T-helper 2 cell treated with Interferon-gamma antibody and Interleukin-4, amounts not matched to agents 5 μg/mL and 100 μg/mL, for 36 hours (primary cell): ENCODE results near the gene UGDH.

ENCODE experiments used
- DNase-seq: peaks from one replicate; pipeline ENCODE4 v3.0.0; 2021; ENCODE audit warnings: low spot score
- H3K27ac Mint-ChIP-seq: one replicate; pipeline ENCODE4 v1.8.0; 2021; ENCODE audit warnings: mild to moderate bottlenecking, mixed read lengths
- H3K27me3 Mint-ChIP-seq: one replicate; pipeline ENCODE4 v1.8.0; 2021; ENCODE audit warnings: low read depth, mixed read lengths
- H3K36me3 Mint-ChIP-seq: one replicate; pipeline ENCODE4 v1.8.0; 2021; ENCODE audit warnings: low read depth, mixed read lengths
- H3K4me1 Mint-ChIP-seq: one replicate; pipeline ENCODE4 v1.8.0; 2021; ENCODE audit warnings: low read depth, mixed read lengths
- H3K4me3 Mint-ChIP-seq: one replicate; pipeline ENCODE4 v1.8.0; 2022; ENCODE audit warnings: mild to moderate bottlenecking, moderate library complexity, mixed read lengths
- H3K9me3 Mint-ChIP-seq: one replicate; pipeline ENCODE4 v1.8.0; 2021; ENCODE audit warnings: mixed read lengths

The UGDH gene

GRCh38 chr4:39495446-39496213, 31.6 kb downstream of the UGDH start:
- H3K9me3 Mint-ChIP-seq: no peaks in the 10 kb centered on the region

GRCh38 chr4:39494354-39494753, 32.9 kb downstream of the UGDH start:
- H3K27me3 Mint-ChIP-seq: peaks cover 5% of the 10 kb centered on the region

More at GRCh38 chr4:39495446-39496213, 31.6 kb downstream of the UGDH start:
- H3K27ac Mint-ChIP-seq: no peak overlapping the region
- peaks cover 5% of the 10 kb centered on the region for H3K27me3 Mint-ChIP-seq
- H3K4me1 Mint-ChIP-seq: no peaks in the 10 kb centered on the region
- DNase-seq: no peak
- H3K4me3 Mint-ChIP-seq: no peak overlapping the region
- peaks cover 6% of the 10 kb centered on the region for H3K36me3 Mint-ChIP-seq

GRCh38 chr4:39490322-39490721, 36.9 kb downstream of the UGDH start:
- Mint-ChIP-seq H3K4me3 (no peak overlapping the region), H3K27me3 (peaks cover 2% of the 10 kb centered on the region), H3K9me3 (no peaks in the 10 kb centered on the region), H3K27ac (no peak overlapping the region), H3K4me1 (no peaks in the 10 kb centered on the region), H3K36me3 (no peaks in the 10 kb centered on the region)
- no peak for DNase-seq

More at GRCh38 chr4:39494354-39494753, 32.9 kb downstream of the UGDH start:
- H3K4me1 Mint-ChIP-seq: no peaks in the 10 kb centered on the region
- no peaks in the 10 kb centered on the region for H3K9me3 Mint-ChIP-seq
- no peak overlapping the region for H3K27ac Mint-ChIP-seq
- DNase-seq: no peak
- H3K36me3 Mint-ChIP-seq: peaks cover 3% of the 10 kb centered on the region
- no peak overlapping the region for H3K4me3 Mint-ChIP-seq

- H3K36me3 Mint-ChIP-seq: no peaks in the 10 kb centered on the region
- peaks cover 2% of the 10 kb centered on the region for H3K27me3 Mint-ChIP-seq
- H3K4me1 Mint-ChIP-seq: no peaks in the 10 kb centered on the region
- no peak overlapping the region for H3K4me3 Mint-ChIP-seq
- no peaks in the 10 kb centered on the region for H3K9me3 Mint-ChIP-seq
- no peak for DNase-seq
- no peak overlapping the region for H3K27ac Mint-ChIP-seq
Observed at GRCh38 chr4:39486221-39486804, 40.9 kb downstream of the UGDH start.

- H3K4me3 Mint-ChIP-seq: no peak overlapping the region
- H3K27me3 Mint-ChIP-seq: peaks cover 2% of the 10 kb centered on the region
- no peaks in the 10 kb centered on the region for H3K4me1 Mint-ChIP-seq
- no peak for DNase-seq
- no peak overlapping the region for H3K27ac Mint-ChIP-seq
- no peaks in the 10 kb centered on the region for H3K9me3 Mint-ChIP-seq
- H3K36me3 Mint-ChIP-seq: no peaks in the 10 kb centered on the region
Observed at GRCh38 chr4:39484582-39485272, 42.5 kb downstream of the UGDH start.

- Mint-ChIP-seq H3K4me3 (no peak overlapping the region), H3K27me3 (no peaks in the 10 kb centered on the region)
Observed at GRCh38 chr4:39480902-39481695, 46.1 kb downstream of the UGDH start.

GRCh38 chr4:39480251-39480650, 47.0 kb downstream of the UGDH start:
- no peak overlapping the region for H3K27ac Mint-ChIP-seq

More at GRCh38 chr4:39480902-39481695, 46.1 kb downstream of the UGDH start:
- H3K36me3 Mint-ChIP-seq: no peaks in the 10 kb centered on the region
- no peak for DNase-seq
- H3K9me3 Mint-ChIP-seq: no peaks in the 10 kb centered on the region
- H3K4me1 Mint-ChIP-seq: no peaks in the 10 kb centered on the region
- no peak overlapping the region for H3K27ac Mint-ChIP-seq

GRCh38 chr4:39476187-39476895, 50.9 kb downstream of the UGDH start:
- Mint-ChIP-seq H3K27ac (no peak overlapping the region), H3K27me3 (no peaks in the 10 kb centered on the region), H3K4me1 (no peaks in the 10 kb centered on the region), H3K9me3 (no peaks in the 10 kb centered on the region), H3K36me3 (peaks cover 3% of the 10 kb centered on the region), H3K4me3 (no peak overlapping the region)
- no peak for DNase-seq

More at GRCh38 chr4:39480251-39480650, 47.0 kb downstream of the UGDH start:
- Mint-ChIP-seq H3K9me3 (no peaks in the 10 kb centered on the region), H3K4me3 (no peak overlapping the region), H3K4me1 (no peaks in the 10 kb centered on the region), H3K27me3 (no peaks in the 10 kb centered on the region), H3K36me3 (no peaks in the 10 kb centered on the region)
- no peak for DNase-seq

- Mint-ChIP-seq H3K4me3 (no peak overlapping the region), H3K36me3 (peaks cover 11% of the 10 kb centered on the region), H3K4me1 (peaks cover 5% of the 10 kb centered on the region), H3K27me3 (no peaks in the 10 kb centered on the region), H3K27ac (no peak overlapping the region), H3K9me3 (no peaks in the 10 kb centered on the region)
- no peak for DNase-seq
Observed at GRCh38 chr4:39472396-39472795, 54.8 kb downstream of the UGDH start.

GRCh38 chr4:39470402-39470801, 56.8 kb downstream of the UGDH start:
- H3K36me3 Mint-ChIP-seq: peaks cover 15% of the 10 kb centered on the region
- H3K27me3 Mint-ChIP-seq: no peaks in the 10 kb centered on the region
- H3K27ac Mint-ChIP-seq: no peak overlapping the region

GRCh38 chr4:39469429-39470077, 57.7 kb downstream of the UGDH start:
- H3K4me3 Mint-ChIP-seq: no peak overlapping the region

More at GRCh38 chr4:39470402-39470801, 56.8 kb downstream of the UGDH start:
- Mint-ChIP-seq H3K4me3 (no peak overlapping the region), H3K9me3 (no peaks in the 10 kb centered on the region), H3K4me1 (peaks cover 5% of the 10 kb centered on the region)
- DNase-seq: no peak

GRCh38 chr4:39467464-39467863, 59.8 kb downstream of the UGDH start:
- Mint-ChIP-seq H3K27me3 (no peaks in the 10 kb centered on the region), H3K4me3 (no peak overlapping the region), H3K36me3 (peaks cover 26% of the 10 kb centered on the region), H3K4me1 (peaks cover 10% of the 10 kb centered on the region), H3K27ac (no peak overlapping the region), H3K9me3 (no peaks in the 10 kb centered on the region)
- no peak for DNase-seq

More at GRCh38 chr4:39469429-39470077, 57.7 kb downstream of the UGDH start:
- peak overlapping the region; percentile 26 for H3K27ac Mint-ChIP-seq
- H3K36me3 Mint-ChIP-seq: peaks cover 21% of the 10 kb centered on the region
- H3K9me3 Mint-ChIP-seq: no peaks in the 10 kb centered on the region
- peaks cover 10% of the 10 kb centered on the region for H3K4me1 Mint-ChIP-seq
- H3K27me3 Mint-ChIP-seq: no peaks in the 10 kb centered on the region
- no peak for DNase-seq

- no peak overlapping the region for H3K4me3 Mint-ChIP-seq
- peaks cover 23% of the 10 kb centered on the region for H3K36me3 Mint-ChIP-seq
- no peaks in the 10 kb centered on the region for H3K9me3 Mint-ChIP-seq
- no peak overlapping the region for H3K27ac Mint-ChIP-seq
- H3K4me1 Mint-ChIP-seq: peaks cover 10% of the 10 kb centered on the region
- H3K27me3 Mint-ChIP-seq: no peaks in the 10 kb centered on the region
- DNase-seq: no peak
Observed at GRCh38 chr4:39466747-39467146, 60.5 kb downstream of the UGDH start.
